Kidney (tissue), 14 donors: Measurements from ENCODE around the gene NKAPD1. TPM values are rescaled to one million over a fixed set of nuclear protein-coding genes. Genes with fewer than 3 reads are reported as not detected.
"Not testable (repeated sequence)": the region's sequence is repeated elsewhere in the genome, so short reads cannot be mapped to it uniquely, and the experiment has no call there.

ENCODE experiments used
- DNase-seq, 5 donors: peaks; one replicate each; pipeline ENCODE4 v3.0.0-alpha.2; 2013 to 2020
- FAIRE-seq: peaks from 2 replicates; lab custom pipeline; 2012; peaks lifted over from hg19 to GRCh38; lab: Jason Lieb, UNC
- H3K27ac ChIP-seq, 2 donors: one replicate each; pipeline ENCODE4 v1.7.0; 2013; ENCODE audit warnings: low read depth in 2 of 2, low read length in 2 of 2, inconsistent platforms in 1 of 2
- H3K27me3 ChIP-seq: one replicate; pipeline ENCODE4 v1.7.1; 2013; ENCODE audit warnings: low read length, inconsistent platforms; ENCODE audit not compliant: control insufficient read depth, insufficient read depth
- H3K36me3 ChIP-seq, 3 donors: one replicate each; pipeline versions ENCODE4 v1.7.0 to v1.7.1; 2013; ENCODE audit warnings: low read length in 3 of 3, control low read depth in 1 of 3, inconsistent platforms in 1 of 3; ENCODE audit not compliant: insufficient read depth in 3 of 3, control insufficient read depth in 2 of 3
- H3K4me1 ChIP-seq, 3 donors: one replicate each; pipeline versions ENCODE4 v1.7.0 to v1.7.1; 2013; ENCODE audit warnings: low read length in 3 of 3, inconsistent platforms in 1 of 3, low read depth in 1 of 3; ENCODE audit not compliant: control insufficient read depth in 2 of 3, insufficient read depth in 2 of 3
- H3K4me3 ChIP-seq, 3 donors: one replicate each; pipeline versions ENCODE4 v1.7.0 to v1.8.1; 2013; ENCODE audit warnings: low read length in 3 of 3, control low read depth in 1 of 3, inconsistent platforms in 1 of 3
- H3K9ac ChIP-seq, 3 donors: one replicate each; pipeline versions ENCODE4 v1.7.0 to v1.7.1; 2013; ENCODE audit warnings: low read length in 3 of 3, control low read depth in 1 of 3, inconsistent platforms in 1 of 3
- H3K9me3 ChIP-seq, 3 donors: one replicate each; pipeline versions ENCODE4 v1.7.0 to v1.7.1; 2013; ENCODE audit warnings: low read length in 3 of 3, control low read depth in 1 of 3, inconsistent platforms in 1 of 3; ENCODE audit not compliant: control insufficient read depth in 2 of 3, insufficient read depth in 1 of 3
- CTCF ChIP-seq: IDR thresholded peaks from 3 replicates; pipeline ENCODE4 v1.5.1; 2012; ENCODE audit warnings: mild to moderate bottlenecking, moderate library complexity, borderline replicate concordance; ENCODE audit not compliant: insufficient read depth; ENCODE audit errors: extremely low read depth
- intact Hi-C: fragments of 100-400 bp; cut with DNase I; formaldehyde crosslinking; loops from one replicate; pipeline ENCODE4 v1.11.1; 2022
- polyA plus RNA-seq: library from polyadenylated mRNA; stranded (reverse); fragments of 350-450 nt; fragmentation: Illumina TruSeq; extraction: RNeasy Lipid Tissue Mini Kit (QIAGEN cat#74804); gene quantifications from one replicate; pipeline ENCODE4 v1.2.3, GENCODE V29; 2014; ENCODE audit warnings: low read depth, low replicate concordance; ENCODE audit not compliant: insufficient read depth
- total RNA-seq: library from RNA; stranded (reverse); fragmentation: NEBNext Ultra II Directional; extraction: Animal tissue kit (Norgen Biotek cat#: 25700); gene quantifications from one replicate; pipeline ENCODE4 v1.2.1, GENCODE V29; 2021
- donor health status: control.
- donor health status: control.
- donor health status: control.
- donor health status: control.
- donor health status: control.
- donor health status: DM: yes; HTN: yes; CAD: no.
- donor health status: Normal renal cell carcinoma (clear cell type).

The NKAPD1 gene
- total and polyA plus RNA-seq, 2 donors from 2014 or later, result 14.3 to 21.5 TPM

GRCh38 chr11:112037527-112037926, 36.6 kb upstream of the NKAPD1 start:
- Histone ChIP-seq H3K4me1 (no peaks in the 10 kb centered on the region), H3K27ac (no peak overlapping the region), H3K9ac (no peak overlapping the region), H3K27me3 (no peaks in the 10 kb centered on the region), H3K9me3 (no peaks in the 10 kb centered on the region), H3K4me3 (no peak overlapping the region), H3K36me3 (peaks cover 2 to 34% (median 18%) of the 10 kb centered on the region in 3 donors)
- no peak for DNase-seq
- no peak for TF ChIP-seq CTCF
- intact Hi-C loops, result no loop called here
- FAIRE-seq, result no peak

GRCh38 chr11:112042161-112042960, 31.7 kb upstream of the NKAPD1 start:
- no peak for TF ChIP-seq CTCF
- Histone ChIP-seq H3K9ac (no peak overlapping the region), H3K4me1 (no peaks in the 10 kb centered on the region), H3K27ac (no peak overlapping the region), H3K4me3 (no peak overlapping the region), H3K9me3 (no peaks in the 10 kb centered on the region), H3K36me3 (peaks cover 5 to 32% (median 7%) of the 10 kb centered on the region in 3 donors), H3K27me3 (no peaks in the 10 kb centered on the region)
- no peak for DNase-seq
- FAIRE-seq, result no peak
- intact Hi-C loops, result no loop called here

GRCh38 chr11:112042961-112043304, 31.2 kb upstream of the NKAPD1 start:
- no peaks in the 10 kb centered on the region for H3K4me1 ChIP-seq
- H3K9me3 ChIP-seq, result no peaks in the 10 kb centered on the region
- H3K4me3 ChIP-seq, result no peak overlapping the region
- DNase-seq, result no peak
- no peak for FAIRE-seq
- H3K36me3 ChIP-seq, result peaks cover 3 to 27% (median 5%) of the 10 kb centered on the region in 3 donors
- H3K27me3 ChIP-seq, result no peaks in the 10 kb centered on the region
- H3K9ac ChIP-seq, result no peak overlapping the region
- TF ChIP-seq CTCF, result no peak
- intact Hi-C loops, result no loop called here
- H3K27ac ChIP-seq, result no peak overlapping the region

GRCh38 chr11:112044961-112045360, 29.1 kb upstream of the NKAPD1 start:
- H3K9me3 ChIP-seq, result no peaks in the 10 kb centered on the region
- no peak for TF ChIP-seq CTCF
- no peaks in the 10 kb centered on the region for H3K4me1 ChIP-seq
- intact Hi-C loops, result no loop called here
- no peak overlapping the region for H3K9ac ChIP-seq
- H3K27ac ChIP-seq, result no peak overlapping the region
- no peaks in the 10 kb centered on the region for H3K27me3 ChIP-seq
- no peak overlapping the region for H3K4me3 ChIP-seq
- FAIRE-seq (no peak), DNase-seq (no peak)
- H3K36me3 ChIP-seq, result peaks cover 2 to 20% (median 3%) of the 10 kb centered on the region in 3 donors

GRCh38 chr11:112046647-112047046, 27.5 kb upstream of the NKAPD1 start:
- intact Hi-C loops, H3K4me1 ChIP-seq, H3K27ac ChIP-seq, DNase-seq, H3K9me3 ChIP-seq, FAIRE-seq, H3K9ac ChIP-seq, H3K27me3 ChIP-seq, H3K4me3 ChIP-seq: not testable (repeated sequence)
- H3K36me3 ChIP-seq, result peaks cover 3 to 21% (median 6%) of the 10 kb centered on the region in 3 donors
